ENCODE data around the gene TRAF4.

The TRAF4 gene

GRCh38 chr17:28756049-28756804 is 12.4 kb downstream of the TRAF4 start:
- no peak overlapping the region for H3K4me3 ChIP-seq (ENCODE audit: low read depth, low read length)
- H3K27me3 ChIP-seq (replicated peaks): no peaks in the 10 kb centered on the region
- peaks cover 46% of the 10 kb centered on the region for H3K36me3 ChIP-seq (replicated peaks)
- H3K27ac ChIP-seq: no peak overlapping the region
- no peak for DNase-seq
- in situ Hi-C loops (cut with HindIII; ENCODE audit: low pct_ligation_motif_present, low sequenced_read_pairs): no loop called here
- TF ChIP-seq, protein P1, sequence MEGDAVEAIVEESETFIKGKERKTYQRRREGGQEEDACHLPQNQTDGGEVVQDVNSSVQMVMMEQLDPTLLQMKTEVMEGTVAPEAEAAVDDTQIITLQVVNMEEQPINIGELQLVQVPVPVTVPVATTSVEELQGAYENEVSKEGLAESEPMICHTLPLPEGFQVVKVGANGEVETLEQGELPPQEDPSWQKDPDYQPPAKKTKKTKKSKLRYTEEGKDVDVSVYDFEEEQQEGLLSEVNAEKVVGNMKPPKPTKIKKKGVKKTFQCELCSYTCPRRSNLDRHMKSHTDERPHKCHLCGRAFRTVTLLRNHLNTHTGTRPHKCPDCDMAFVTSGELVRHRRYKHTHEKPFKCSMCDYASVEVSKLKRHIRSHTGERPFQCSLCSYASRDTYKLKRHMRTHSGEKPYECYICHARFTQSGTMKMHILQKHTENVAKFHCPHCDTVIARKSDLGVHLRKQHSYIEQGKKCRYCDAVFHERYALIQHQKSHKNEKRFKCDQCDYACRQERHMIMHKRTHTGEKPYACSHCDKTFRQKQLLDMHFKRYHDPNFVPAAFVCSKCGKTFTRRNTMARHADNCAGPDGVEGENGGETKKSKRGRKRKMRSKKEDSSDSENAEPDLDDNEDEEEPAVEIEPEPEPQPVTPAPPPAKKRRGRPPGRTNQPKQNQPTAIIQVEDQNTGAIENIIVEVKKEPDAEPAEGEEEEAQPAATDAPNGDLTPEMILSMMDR (IDR thresholded peaks at IDR 0.05; ENCODE audit: low read depth, low read length, missing control alignments): no peak

DNA sequence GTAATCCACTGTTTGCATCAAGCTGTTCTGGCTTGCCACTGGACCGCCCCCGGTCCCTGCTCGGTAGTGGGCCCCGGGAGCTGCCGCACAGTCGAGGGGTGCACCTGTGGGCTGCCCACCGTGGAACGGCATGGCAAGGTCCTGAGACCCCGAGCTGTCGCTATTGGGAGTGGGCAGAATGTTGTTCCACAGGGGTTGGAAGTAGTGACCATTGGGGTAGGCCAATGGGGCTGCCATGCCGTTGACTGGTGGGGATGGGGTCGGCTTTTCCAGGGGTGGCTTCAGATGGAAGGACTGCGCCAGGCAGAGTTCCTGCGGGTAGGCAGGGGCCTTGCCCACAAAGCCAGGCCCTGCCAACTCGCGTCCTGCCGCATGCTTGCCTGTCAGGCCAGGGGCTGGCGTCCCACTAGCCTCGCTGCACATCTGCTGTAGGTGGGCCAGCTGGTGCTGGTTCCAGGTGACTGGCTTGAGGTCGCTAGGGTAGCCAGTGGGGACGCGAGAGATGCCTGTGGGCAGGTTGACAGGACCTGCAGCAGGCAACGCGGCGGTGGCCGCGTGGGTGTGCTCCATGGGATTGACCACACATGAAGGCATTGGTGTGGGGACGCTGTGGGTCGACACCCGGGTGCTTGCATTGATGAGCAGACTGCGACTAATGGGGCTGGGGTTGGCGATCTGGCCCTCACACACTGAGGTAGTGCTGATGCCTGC is 14.8 kb downstream of the TRAF4 start:
- in situ Hi-C loops (cut with HindIII; ENCODE audit: low pct_ligation_motif_present, low sequenced_read_pairs): no loop called here
- no peaks in the 10 kb centered on the region for H3K27me3 ChIP-seq (replicated peaks)
- H3K27ac ChIP-seq: no peak overlapping the region
- TF ChIP-seq, protein P1 (IDR thresholded peaks at IDR 0.05; ENCODE audit: low read depth, low read length, missing control alignments): no peak
- peaks cover 46% of the 10 kb centered on the region for H3K36me3 ChIP-seq (replicated peaks)
- no peak overlapping the region for H3K4me3 ChIP-seq (ENCODE audit: low read depth, low read length)
- no peak for DNase-seq

DNA sequence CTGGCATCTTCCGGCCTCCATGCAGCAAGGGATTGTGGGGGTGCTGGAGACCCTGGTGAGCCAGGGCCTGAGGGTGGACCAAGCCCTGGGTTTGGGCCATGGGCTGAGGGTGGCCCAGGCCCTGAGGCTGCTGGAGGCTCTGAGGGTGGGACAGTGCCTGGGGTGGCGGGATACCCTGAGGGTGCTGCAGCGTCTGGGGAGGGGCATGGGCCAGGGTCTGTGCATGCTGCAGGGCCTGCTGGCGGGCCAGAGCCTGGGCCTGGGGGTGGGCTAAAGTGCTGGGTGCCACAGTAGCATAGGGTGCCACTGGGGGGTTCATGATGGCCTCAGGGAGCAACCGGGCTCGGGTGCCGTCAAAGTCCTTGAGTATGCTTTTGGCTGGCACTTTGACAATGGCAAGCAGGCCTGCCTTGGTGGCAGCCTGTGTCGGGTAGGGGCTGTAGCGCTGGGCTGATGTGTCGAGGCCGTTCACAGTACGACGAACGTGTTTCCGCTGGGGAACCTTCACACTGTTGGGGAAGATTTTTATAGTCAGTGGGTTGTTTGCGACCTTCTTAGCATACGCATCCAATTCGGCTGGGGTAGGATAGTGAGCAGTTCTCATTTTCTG is 15.6 kb downstream of the TRAF4 start:
- Histone ChIP-seq H3K36me3 (replicated peaks) (peaks cover 48% of the 10 kb centered on the region), H3K27ac (no peak overlapping the region), H3K4me3 (ENCODE audit: low read depth, low read length) (no peak overlapping the region), H3K27me3 (replicated peaks) (no peaks in the 10 kb centered on the region)
- in situ Hi-C loops (cut with HindIII; ENCODE audit: low pct_ligation_motif_present, low sequenced_read_pairs): no loop called here
- TF ChIP-seq, protein P1 (IDR thresholded peaks at IDR 0.05; ENCODE audit: low read depth, low read length, missing control alignments): no peak
- no peak for DNase-seq

- Histone ChIP-seq H3K27me3 (replicated peaks) (no peaks in the 10 kb centered on the region), H3K36me3 (replicated peaks) (peaks cover 55% of the 10 kb centered on the region), H3K27ac (no peak overlapping the region), H3K4me3 (ENCODE audit: low read depth, low read length) (no peak overlapping the region)
- in situ Hi-C loops (cut with HindIII; ENCODE audit: low pct_ligation_motif_present, low sequenced_read_pairs): no loop called here
- DNase-seq: peak; percentile 68
- TF ChIP-seq, protein P1 (IDR thresholded peaks at IDR 0.05; ENCODE audit: low read depth, low read length, missing control alignments): no peak
Measured at GRCh38 chr17:28760601-28761562, 17.1 kb downstream of the TRAF4 start.

GRCh38 chr17:28763137-28763799 is 19.5 kb downstream of the TRAF4 start:
- in situ Hi-C loops (cut with HindIII; ENCODE audit: low pct_ligation_motif_present, low sequenced_read_pairs): no loop called here
- Histone ChIP-seq H3K4me3 (ENCODE audit: low read depth, low read length) (no peak overlapping the region), H3K36me3 (replicated peaks) (peaks cover 47% of the 10 kb centered on the region), H3K27ac (no peak overlapping the region), H3K27me3 (replicated peaks) (no peaks in the 10 kb centered on the region)
- DNase-seq: no peak
- TF ChIP-seq, protein P1 (IDR thresholded peaks at IDR 0.05; ENCODE audit: low read depth, low read length, missing control alignments): no peak

Measured in brain microvascular endothelial cell (primary cell).